Right lobe of liver (tissue), 6 donors: ENCODE measurements around the gene CDCA4. TPM values are rescaled to one million over a fixed set of nuclear protein-coding genes. Genes with fewer than 3 reads are reported as not detected.

Source experiments
- ATAC-seq, 4 donors: fragments of 200-7000 bp; cut with Tn5 transposase; one replicate each; pipeline ENCODE4 v1.9.1; 2020; ENCODE audit warnings: mild to moderate bottlenecking in 4 of 4, moderate library complexity in 4 of 4
- DNase-seq, 3 donors: peaks; one replicate each; pipeline ENCODE4 v3.0.0-alpha.2; 2020
- H3K27ac ChIP-seq, 3 donors: fragments of 200-600 bp; one replicate each; pipeline ENCODE4 v1.8.0; 2022
- H3K27me3 ChIP-seq, 2 donors: fragments of 200-600 bp; one replicate each; pipeline ENCODE4 v1.8.0; 2022
- H3K36me3 ChIP-seq, 4 donors: fragments of 200-600 bp; sonication (generic) in 1 of 4; one replicate each; pipeline versions ENCODE4 v1.5.1 to v1.8.0; 2017 to 2022; ENCODE audit warnings: control low read depth in 1 of 4
- H3K4me1 ChIP-seq, 4 donors: fragments of 200-600 bp; sonication (generic) in 1 of 4; one replicate each; pipeline versions ENCODE4 v1.5.1 to v1.8.0; 2017 to 2022; ENCODE audit warnings: control low read depth in 1 of 4
- H3K4me3 ChIP-seq, 3 donors: fragments of 200-600 bp; one replicate each; pipeline ENCODE4 v1.8.0; 2022
- H3K9me3 ChIP-seq, 4 donors: fragments of 200-600 bp; sonication (generic) in 1 of 4; one replicate each; pipeline versions ENCODE4 v1.5.1 to v1.8.0; 2017 to 2022; ENCODE audit warnings: control low read depth in 1 of 4
- CTCF ChIP-seq, 4 donors: fragments of 200-600 bp in 3 of 4; fragments of 450-650 bp in 1 of 4; IDR thresholded peaks; one replicate each; pipeline versions ENCODE4 v1.5.1 to v1.8.0; 2016 to 2022; ENCODE audit warnings: antibody characterized with exemption in 4 of 4, mild to moderate bottlenecking in 2 of 4
- POLR2A ChIP-seq: fragments of 450-650 bp; IDR thresholded peaks from one replicate; pipeline ENCODE4 v1.6.1; 2017; ENCODE audit warnings: antibody characterized with exemption, mild to moderate bottlenecking
- WGBS: methylation state at CpG from one replicate; pipeline ENCODE4 v1.1.6; 2018; ENCODE audit warnings: low coverage, low lambda C conversion rate; ENCODE audit not compliant: insufficient coverage; ENCODE audit errors: missing lambda C conversion rate; 5-methylcytosine and 5-hydroxymethylcytosine counted together
- intact Hi-C, 2 donors: fragments of 100-400 bp; cut with DNase I; formaldehyde crosslinking; loops; one replicate each; pipeline versions ENCODE4 v1.11.2 to v1.14.1; 2022
- total RNA-seq, 6 experiments: library from RNA; depleted of rRNA in 2 of 6; stranded (reverse); fragments of >200 nt in 2 of 6; fragmentation: NEBNext Ultra II Directional in 3 of 6; extraction: Animal tissue kit (Norgen Biotek cat#: 25700) in 3 of 6; gene quantifications; one replicate each; pipeline versions ENCODE4 v1.1.0 to v1.2.4, GENCODE V29; 2016 to 2023
- donor health status: DM: no; HTN: yes; CAD: no.
- donor health status: DM: no; HTN: no; CAD: no.
- donor health status: DM: no; HTN: no; CAD: no.
- donor health status: DM: no; HTN: yes; CAD: no.
- donor health status: DM: no; HTN: yes; CAD: no.

The CDCA4 gene
- total RNA-seq, 6 experiments from 2014 or later = 0.90 to 3.5 (median 1.7) TPM

- H3K4me1 ChIP-seq = no peaks in the 10 kb centered on the region
- DNase-seq = no peak
- H3K9me3 ChIP-seq = no peaks in the 10 kb centered on the region
- intact Hi-C loops = no loop called here
- no peak for ATAC-seq
- H3K36me3 ChIP-seq = peaks cover 0 to 9% (median 3%) of the 10 kb centered on the region in 4 donors
- H3K27ac ChIP-seq = no peak overlapping the region
- WGBS = 44% methylated on average over 7 of the region's 8 CpGs
- no peak for TF ChIP-seq POLR2A
- TF ChIP-seq CTCF (IDR thresholded peaks at IDR 0.05) = no peak
- no peak overlapping the region for H3K4me3 ChIP-seq
- no peaks in the 10 kb centered on the region for H3K27me3 ChIP-seq
Observed at GRCh38 chr14:105013150-105013785, 7.6 kb downstream of the CDCA4 start.

- Histone ChIP-seq H3K4me1 (no peaks in the 10 kb centered on the region), H3K4me3 (no peak overlapping the region), H3K27me3 (no peaks in the 10 kb centered on the region), H3K27ac (no peak overlapping the region), H3K9me3 (no peaks in the 10 kb centered on the region), H3K36me3 (peaks cover 0 to 9% (median 3%) of the 10 kb centered on the region in 4 donors)
- DNase-seq (no peak), ATAC-seq (peak in 1 of 4 donors; percentile 28)
- intact Hi-C loops = no loop called here
- no peak for TF ChIP-seq CTCF (IDR thresholded peaks at IDR 0.05)
- no peak for TF ChIP-seq POLR2A
- 56% methylated on average over 9 of the region's 23 CpGs for WGBS
Observed at GRCh38 chr14:105012171-105012985, 8.5 kb downstream of the CDCA4 start.

- H3K27ac ChIP-seq = no peak overlapping the region
- H3K4me1 ChIP-seq = no peaks in the 10 kb centered on the region
- DNase-seq = no peak
- intact Hi-C loops = no loop called here
- no peaks in the 10 kb centered on the region for H3K27me3 ChIP-seq
- 80% methylated on average over 2 of the region's 29 CpGs for WGBS
- H3K4me3 ChIP-seq = no peak overlapping the region
- ATAC-seq = no peak
- TF ChIP-seq CTCF (IDR thresholded peaks at IDR 0.05) (no peak), POLR2A (no peak)
- H3K9me3 ChIP-seq = no peaks in the 10 kb centered on the region
- peaks cover 0 to 9% (median 3%) of the 10 kb centered on the region in 4 donors for H3K36me3 ChIP-seq
Observed at GRCh38 chr14:105011312-105011990, 9.4 kb downstream of the CDCA4 start.

DNA sequence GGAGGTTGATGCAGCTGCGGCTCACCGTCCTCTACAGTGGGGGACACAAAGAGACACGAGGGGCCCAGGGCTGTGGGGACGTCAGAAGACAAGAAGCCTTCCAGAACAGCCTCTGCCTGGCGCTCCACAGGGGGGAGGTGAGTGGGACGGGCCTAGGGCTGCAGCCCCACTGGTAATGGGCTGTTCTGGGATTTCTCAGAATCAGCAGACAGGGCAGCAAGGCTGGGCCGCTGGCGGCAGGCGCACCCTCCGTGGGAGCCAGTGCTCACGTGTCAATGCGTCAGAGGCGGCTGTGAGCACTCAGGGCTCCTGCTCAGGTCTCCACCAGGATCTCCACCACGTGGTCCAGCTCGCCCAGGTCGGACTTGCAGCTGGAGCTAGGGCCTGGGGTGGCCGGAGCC lies 10.0 kb downstream of the CDCA4 start:
- no peaks in the 10 kb centered on the region for H3K4me1 ChIP-seq
- WGBS = 98% methylated on average over 4 of the region's 17 CpGs

More for the DNA sequence above, 10.0 kb downstream of the CDCA4 start:
- H3K27ac ChIP-seq = no peak overlapping the region
- intact Hi-C loops = no loop called here
- ATAC-seq (no peak), DNase-seq (no peak)
- TF ChIP-seq POLR2A = no peak
- TF ChIP-seq CTCF (IDR thresholded peaks at IDR 0.05) = no peak
- no peaks in the 10 kb centered on the region for H3K9me3 ChIP-seq
- peaks cover 0 to 9% (median 3%) of the 10 kb centered on the region in 4 donors for H3K36me3 ChIP-seq
- no peak overlapping the region for H3K4me3 ChIP-seq
- no peaks in the 10 kb centered on the region for H3K27me3 ChIP-seq
